Effector CD8-positive, alpha-beta T cell (primary cell): ENCODE results near the gene CTSZ.
"Not testable (repeated sequence)": the region's sequence is repeated elsewhere in the genome, so short reads cannot be mapped to it uniquely, and the experiment has no call there.

Experiments
- DNase-seq: peaks from one replicate; lab custom pipeline; 2025; lab: John Stamatoyannopoulos, UW

The CTSZ gene

DNA sequence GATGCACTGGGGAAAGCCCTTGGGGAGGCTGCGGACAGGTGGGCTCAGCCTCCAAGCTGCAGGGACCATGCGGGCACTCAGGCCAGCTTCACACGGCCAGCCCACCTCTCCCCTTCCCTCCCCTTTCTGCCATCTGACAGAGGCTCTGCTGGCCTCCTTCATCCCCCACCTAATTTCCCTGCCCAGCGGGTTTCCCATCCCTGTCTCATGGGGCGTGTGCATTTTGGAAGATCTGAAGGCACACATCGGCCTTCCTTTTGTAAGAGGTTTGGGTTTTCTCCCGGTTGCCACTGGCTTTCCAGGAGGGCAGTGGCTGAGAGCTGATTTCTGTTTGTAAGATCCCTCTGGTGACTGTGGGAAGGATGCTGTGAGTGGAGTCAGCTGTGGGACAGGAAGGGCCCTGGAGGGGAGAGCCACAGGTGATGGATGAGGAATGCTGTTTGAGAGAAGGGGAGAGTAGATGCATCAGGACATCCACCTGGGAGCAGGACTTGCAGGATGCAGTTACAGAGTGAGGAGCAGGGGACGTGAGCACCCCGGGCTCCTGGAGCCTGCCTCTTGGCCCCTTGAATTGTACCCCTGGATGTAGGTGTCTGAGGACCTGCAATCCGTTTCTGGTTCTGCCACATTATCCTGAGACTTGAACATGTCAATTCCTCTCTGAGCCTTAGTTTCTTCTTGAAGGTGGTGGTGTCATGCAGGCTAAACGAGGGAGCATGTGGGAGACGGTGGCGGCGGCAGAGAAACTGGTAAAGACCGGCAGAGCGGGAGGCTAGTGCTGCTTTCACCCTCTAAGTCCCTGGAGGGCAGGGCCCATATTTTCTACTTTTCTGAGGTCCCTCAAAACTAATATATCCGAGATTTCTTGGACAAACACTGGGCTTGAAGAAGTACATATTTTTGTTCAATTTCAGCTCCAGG, 6.2 kb upstream of the CTSZ start:
- no peak for DNase-seq

DNA sequence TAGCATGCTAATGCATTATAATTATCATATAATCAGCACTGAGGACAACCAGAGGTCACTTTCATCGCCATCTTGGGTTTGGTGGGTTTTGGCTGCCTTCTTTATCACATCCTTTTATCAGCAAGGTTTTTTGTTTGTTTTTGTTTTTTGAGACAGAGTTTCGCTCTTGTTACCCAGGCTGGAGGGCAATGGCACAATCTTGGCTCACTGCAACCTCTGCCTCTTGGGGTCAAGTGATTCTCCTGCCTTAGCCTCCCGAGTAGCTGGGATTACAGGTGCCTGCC, 4.8 kb upstream of the CTSZ start:
- DNase-seq: not testable (repeated sequence)

DNA sequence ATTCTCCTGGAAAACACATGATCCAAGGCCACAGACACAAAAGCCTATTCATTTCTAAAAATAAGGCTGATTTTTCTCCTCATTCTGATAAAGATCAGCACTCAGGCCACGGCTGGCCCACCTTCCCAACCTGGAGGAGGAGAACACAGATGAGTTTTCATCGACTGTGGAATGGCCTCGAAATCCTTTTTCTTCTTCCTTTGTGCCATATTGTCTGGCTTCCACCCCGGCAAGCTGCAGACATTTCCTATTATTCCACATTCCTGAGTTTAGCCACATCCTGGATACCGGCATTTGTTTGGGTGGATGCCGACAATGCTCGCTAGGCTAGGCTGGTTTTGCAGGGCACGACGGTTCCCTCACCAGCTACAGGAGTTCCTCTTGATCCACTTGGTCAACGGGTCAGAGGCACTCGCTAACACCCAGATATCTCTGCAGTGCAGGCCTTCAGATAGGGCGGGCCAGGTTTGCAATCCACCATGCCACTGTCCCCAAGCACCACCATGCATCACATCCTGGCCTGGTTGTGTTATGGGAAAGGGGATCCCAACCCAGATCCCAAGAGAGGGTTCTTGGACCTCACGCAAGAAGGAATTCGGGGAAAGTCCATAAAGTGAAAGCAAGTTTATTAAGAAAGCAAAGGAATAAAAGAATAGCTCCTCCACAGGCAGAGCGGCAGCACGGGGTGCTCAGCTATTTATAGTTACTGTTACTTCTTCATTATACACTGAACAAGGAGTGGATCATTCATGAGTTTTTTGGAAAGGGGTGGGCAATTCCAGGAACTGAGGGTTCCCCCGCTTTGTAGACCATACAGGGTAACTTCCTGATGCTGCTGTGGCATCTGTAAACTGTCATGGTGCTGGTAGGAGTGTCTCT, 4.2 kb upstream of the CTSZ start:
- DNase-seq: no peak

DNA sequence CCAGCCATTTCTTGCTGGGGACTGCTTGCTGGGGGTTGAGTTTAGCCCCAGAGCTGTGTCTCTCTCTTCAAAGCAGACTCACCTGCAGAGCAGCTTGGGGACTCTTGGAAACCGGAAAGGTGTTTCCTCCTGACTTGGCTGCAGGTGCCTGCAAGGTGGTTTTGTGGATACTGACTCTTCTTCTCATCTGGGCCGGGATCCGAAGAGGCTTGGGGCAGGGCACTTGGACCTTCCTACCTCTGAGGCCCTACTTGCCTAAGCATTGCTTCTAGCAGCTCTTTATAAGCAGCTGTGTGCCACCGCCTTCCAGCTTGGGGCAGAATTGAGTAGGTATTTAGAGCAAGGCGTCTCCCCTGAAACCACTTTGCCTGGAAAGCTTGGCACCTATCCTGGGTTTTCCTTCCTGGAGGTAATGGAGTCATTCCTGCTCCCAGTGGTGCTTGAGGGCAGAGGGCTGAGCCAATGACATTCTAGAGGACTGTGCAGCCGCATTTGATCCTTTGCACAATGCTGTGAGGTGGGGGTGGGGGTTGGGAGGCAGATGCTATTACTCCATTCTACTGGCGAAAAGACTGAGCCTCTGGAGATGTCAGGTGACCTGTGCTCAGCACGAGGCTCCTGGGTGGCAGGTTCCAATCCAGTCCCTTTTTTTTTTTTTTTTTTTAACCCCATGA, 3.4 kb upstream of the CTSZ start:
- no peak for DNase-seq

DNA sequence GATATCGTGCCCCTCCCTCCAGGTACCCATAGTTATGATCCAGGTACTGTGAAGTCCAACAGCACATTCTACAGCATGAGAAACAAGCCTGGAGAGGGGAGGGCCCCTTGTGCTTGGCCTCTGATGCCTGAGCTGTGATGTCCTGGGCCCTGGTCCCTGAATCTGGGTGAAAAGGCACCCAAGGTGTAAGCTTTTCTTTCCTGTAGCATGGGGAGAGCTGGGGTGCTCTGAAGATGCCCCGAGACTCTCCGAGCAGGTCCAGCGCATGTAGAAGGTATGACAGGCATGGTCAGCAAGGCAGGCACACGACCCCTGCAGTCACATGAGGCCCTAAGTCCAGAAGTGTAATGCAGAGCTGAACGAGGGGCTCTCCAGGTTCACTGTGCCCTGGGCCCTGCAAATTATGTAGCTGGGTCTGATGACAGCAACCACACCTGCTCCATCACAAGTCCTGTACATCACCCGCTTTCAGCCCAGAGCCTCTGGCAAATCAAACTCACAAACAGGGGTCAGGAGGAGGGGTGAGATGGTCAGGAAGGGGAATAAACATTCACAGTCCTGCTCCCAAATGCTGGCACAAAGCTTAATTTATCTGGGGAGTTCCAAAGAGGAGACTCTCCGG, 1.8 kb upstream of the CTSZ start:
- no peak for DNase-seq

GRCh38 chr20:59007665-59008511, 834 bp upstream of the CTSZ start:
- no peak for DNase-seq

DNA sequence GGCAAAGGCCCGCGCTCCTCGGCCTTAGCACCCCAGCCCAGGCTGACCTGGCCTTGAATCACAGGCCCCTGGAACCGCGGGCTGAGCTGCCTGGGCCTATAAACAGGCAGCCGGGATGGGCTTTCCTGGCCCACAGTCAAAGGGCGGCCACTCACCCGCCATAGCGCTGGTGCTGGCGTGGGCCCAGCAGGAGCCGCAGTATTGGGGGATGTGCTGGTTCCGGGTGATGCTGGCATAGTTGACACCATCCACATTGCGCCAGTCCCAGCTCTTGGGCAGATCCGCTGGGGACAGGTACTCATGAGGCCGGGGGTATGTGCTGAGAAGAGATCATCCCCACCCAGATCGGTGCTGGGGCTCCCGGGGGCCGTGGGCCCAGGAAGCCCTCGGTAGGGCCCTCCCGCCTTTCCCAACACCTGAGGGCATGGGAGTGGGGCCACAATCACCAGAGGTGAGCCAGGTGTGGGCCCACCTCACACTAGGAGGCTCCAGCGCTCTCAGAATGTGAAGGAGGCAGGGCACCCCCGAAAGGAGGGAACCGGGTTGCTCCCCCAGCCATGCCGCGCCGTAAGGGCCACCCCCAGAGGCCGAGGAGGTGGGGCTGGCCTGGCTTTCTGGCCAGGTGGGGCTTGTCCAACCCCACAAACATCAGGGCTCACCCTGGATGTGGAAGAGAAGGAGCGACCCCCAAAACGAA, 739 bp downstream of the CTSZ start:
- DNase-seq: no peak

DNA sequence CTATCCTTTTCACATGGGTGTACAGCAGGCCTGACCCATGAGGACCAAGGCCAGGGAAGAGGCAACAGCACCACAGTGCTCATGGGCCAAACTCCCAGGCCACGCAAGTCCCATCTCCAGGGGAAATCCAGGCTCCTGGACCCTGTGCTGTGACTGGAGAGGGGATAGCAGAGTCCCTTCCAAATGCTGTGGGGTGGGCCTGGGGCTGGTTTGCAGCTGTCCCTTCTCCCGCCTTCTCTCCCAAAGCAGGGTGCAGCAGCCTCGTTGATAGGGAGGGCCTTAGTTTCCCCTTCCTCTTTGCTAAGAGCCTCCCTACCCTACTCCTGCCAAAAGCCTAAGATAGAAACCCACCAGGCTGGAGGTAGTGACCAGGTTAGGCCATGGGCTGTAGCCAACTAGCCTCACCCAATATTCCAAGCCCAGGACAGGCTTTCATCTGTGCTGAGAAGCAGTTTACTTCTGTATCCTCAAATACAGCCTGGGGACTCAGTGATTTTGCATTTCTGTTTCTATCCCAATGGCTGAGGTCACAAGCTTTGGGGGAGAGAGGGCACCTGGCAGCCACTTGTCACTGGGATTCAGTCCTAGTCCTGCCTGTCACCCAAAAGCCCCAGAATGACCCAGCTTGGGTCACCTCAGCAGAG, 1.4 kb downstream of the CTSZ start:
- DNase-seq: no peak

DNA sequence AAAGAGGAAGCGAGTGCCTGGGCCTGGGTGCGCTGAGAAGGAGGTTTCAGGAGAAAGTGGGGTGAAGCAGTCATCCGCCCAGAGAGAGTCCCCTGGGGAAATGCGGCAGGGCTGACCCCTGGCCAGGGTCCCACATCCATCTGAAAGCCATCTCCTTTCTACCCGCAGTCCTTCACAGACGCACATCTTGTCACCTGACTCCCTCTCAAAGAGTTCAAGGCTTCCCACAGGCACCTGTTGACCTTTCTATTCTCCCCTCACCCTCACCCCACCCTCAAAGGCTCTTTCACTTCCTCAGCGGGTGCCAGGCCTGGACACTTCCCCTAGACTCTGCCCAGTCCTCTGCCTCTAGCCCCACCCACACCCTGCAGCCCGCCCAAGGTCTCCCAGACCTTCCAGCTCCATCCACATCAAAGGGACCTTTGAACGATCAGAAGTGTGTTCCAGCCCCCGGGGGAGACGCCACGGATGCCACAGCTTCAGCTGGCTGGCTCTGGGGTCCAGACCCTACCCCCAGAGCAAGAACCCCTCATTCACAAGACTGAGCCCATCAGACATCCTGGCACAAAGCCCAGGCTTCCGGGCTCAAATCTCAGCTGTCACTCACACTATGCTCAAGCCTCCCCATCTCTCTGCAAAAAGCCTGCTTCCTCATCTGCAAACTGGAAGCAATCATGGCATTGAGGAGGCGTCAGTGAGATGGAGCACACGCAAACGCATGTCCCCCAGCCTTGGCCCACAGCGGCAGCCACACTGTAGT, 2.1 kb downstream of the CTSZ start:
- peak; percentile 14 for DNase-seq

DNA sequence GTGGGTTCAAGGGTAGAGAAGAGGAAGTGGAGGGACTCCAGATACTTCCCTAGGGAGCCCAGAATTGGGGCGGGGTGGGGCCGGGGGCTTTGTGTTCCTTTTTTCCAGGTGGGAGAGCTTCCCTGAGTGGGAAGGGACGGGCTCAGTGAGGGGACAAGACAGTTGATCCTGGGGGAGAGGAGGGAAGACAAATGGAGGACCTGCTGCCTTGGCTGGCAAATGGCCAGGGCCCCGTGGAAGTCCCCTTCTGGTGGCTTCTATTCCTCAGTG, 2.6 kb downstream of the CTSZ start:
- peak; percentile 50 for DNase-seq

DNA sequence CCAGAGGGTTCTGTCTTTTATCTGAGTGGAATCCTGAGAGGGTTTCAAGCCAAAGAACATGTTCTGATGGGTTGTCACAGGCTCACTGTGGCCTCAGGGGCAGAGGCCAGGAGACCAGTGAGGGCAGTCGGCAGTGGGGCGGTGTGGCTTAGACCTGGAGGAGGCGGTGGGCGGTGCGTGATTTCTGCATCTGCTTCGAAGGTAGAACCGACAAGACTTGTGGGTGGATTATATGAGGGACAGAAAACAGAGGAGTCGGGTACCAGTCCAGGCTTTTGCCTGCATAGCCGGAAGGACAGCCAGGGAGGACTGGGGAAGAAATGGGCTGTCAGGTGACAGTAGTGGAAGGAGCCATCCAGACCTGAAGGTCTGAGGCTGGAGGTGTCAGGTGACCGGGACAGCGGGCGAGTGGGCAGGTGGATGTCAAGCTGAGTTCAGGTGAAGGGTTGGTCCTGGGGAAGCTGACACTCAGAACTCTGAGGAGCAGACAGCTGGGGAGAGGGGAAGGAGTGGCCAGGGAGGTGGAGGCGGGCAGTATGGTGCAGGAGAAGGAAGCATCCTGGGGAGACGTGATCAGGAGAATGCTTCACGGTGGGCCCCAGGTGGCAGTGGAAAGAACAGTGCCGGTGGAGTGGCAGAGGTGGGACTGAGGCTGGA, 3.1 kb downstream of the CTSZ start:
- DNase-seq: no peak

DNA sequence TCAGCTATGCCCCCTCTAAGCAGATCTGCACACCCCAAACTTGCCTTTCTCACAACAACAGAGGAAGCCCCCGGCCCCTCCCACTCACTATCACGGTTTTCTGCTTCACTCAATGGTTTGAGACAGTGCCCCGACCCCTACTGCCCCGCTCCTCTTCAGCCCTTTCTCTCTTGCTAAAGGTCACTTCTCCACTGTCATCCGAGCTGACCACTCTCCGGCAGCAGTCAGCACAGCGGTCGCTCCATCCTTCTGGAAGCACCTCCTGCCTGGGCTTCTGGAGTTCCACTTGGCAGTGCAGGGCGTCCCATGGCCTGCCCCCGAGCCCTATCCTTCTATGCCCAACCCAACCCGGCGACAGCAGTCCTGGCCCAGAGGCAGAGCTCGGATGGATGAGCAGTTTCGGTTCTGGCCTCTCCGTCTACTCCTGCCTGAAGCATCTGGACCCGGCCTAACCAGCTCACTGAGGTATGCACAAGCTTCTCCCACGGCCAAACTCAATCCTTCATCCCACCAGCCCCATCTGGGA, 4.1 kb downstream of the CTSZ start:
- no peak for DNase-seq

DNA sequence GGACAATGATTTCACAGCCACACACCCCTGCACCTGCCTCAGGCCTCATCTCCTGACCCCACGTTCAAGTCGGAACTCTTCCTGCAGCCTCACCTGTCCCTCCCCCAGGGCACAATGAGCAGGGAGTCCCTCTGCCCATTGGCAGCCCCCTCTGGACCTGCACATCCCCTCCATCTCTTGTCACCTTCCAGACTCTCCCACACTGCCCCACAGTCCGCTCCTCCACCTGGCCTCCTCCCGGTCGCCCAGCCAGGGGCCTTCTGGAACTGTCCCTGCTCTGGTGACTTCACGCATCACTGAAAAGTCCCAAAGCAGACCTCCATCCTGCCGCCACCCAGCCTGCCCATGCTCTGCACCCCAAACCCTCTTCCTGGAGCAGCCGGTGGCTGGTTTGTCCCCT, 4.7 kb downstream of the CTSZ start:
- no peak for DNase-seq

- DNase-seq: no peak
These were observed 5.4 kb downstream of the CTSZ start for GRCh38 chr20:59001449-59002171.

- DNase-seq: no peak
These were observed 6.0 kb downstream of the CTSZ start for GRCh38 chr20:59001068-59001448.

DNA sequence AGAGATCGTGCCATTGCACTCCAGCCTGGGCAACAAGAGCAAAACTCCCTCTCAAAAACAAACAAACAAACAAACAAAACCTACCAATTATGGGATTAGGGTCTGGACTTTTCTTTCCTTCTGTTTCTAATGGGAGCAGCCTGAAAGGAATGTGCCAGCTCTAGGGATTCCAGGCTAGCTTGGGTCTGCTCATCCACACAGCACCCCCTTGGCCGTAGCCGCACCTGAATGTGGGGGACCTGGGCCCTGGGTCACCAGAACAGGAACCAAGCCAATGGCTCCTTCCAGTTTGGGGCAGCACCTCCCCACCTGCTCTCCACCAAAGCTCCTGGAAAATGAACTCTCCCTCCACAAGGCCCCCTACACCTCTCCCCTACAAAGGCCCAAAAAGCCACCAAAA, 6.7 kb downstream of the CTSZ start:
- DNase-seq: no peak

- no peak for DNase-seq
These were observed 8.4 kb downstream of the CTSZ start for GRCh38 chr20:58998656-58999055.

DNA sequence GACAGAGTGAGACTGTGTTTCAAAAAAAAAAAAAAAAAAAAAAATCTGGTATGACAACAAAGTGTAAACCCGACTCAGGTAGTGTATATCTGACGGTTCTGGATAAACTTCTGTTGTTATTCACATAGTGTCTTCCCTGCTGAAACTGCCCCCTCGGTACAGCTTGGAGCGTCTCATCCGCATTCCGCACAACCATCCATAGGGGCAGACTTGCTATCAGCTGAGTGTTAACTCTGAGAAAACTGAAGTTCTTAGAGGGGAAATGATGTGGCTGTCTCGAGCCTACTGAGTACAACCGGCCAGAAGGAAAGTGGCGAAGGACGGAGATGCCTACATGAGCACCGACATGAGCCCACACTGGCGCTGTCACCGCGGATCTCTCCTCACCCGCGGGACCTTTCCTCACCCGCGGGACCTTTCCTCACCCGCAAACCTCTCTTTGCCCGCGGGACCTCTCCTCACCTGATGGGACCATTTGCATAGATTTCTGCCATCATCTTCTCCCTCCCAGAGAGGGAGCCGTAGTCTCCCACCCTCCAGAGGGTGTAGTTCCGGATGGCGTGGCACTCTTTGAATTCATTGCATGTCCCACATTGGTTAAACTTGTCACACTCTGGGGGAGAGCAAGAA, 9.8 kb downstream of the CTSZ start:
- DNase-seq: no peak
